Activated effector memory CD4-positive, alpha-beta T cell treated with Interleukin-2 at 50 U/mL for 16 hours (primary cell): ENCODE results near the gene PCDH15.

Experiments
- DNase-seq: peaks from one replicate; pipeline ENCODE4 v3.0.0-alpha.2; 2020

Gene PCDH15

GRCh38 chr10:54342058-54342457, 459.0 kb downstream of the PCDH15 start:
- DNase-seq: no peak

- no peak for DNase-seq
These were observed 465.7 kb downstream of the PCDH15 start for GRCh38 chr10:54335296-54335695.

GRCh38 chr10:54319341-54319740, 481.7 kb downstream of the PCDH15 start:
- DNase-seq: no peak

DNA sequence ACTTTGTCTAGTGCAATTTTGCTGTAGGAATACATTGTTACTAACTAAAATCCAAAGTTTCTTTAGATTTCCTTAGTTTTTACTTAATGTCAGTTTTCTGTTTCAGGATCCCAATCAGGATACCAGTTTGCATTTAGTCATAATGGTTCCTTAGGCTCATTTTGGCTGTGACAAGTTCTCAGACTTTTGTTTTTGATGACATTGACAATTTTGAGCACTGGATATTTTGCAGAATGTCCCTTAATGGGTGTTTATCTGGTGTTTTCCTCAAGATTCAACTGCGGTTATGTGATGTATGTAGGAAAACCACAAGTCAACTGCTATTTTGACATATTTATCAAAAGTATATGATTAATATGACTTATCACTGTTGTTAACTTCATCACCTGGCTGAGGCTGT, 482.6 kb downstream of the PCDH15 start:
- DNase-seq: no peak

- DNase-seq: no peak
These were observed 486.6 kb downstream of the PCDH15 start for GRCh38 chr10:54314430-54314829.

DNA sequence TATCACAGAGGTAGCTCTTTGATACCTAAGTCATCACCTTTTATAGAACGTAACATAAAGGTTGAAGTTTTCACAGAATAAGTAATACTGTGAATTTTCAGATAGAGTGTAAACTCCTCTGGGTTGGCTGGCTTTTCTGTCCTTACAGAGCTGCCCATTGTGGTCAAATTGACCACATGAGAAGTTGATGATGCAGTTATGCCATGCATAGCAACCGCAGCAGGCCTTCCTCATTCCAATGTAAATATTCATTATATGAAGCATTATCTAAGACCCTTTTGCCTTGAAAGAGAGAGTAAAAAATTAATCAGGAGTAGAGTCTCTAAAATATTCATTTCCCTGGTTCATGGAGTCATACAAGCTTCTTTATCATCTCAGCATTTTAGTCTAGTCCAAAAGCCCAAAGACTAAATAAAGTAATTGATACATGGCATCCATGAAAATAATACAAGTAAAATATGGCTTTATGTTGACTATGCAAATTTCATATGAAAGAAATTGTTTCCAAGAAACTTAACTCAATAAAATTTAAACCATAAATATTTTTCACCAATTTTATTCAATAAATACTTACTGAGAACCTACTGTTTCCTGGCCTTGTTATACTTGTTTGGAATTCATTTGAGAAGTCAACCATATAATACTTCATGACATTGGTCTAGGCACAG, 516.4 kb downstream of the PCDH15 start:
- no peak for DNase-seq

GRCh38 chr10:54282012-54282411, 519.0 kb downstream of the PCDH15 start:
- no peak for DNase-seq

GRCh38 chr10:54266395-54266794, 534.6 kb downstream of the PCDH15 start:
- DNase-seq: no peak

- DNase-seq: no peak
These were observed 538.3 kb downstream of the PCDH15 start for GRCh38 chr10:54262726-54263125.

- no peak for DNase-seq
These were observed 541.9 kb downstream of the PCDH15 start for GRCh38 chr10:54259104-54259503.

DNA sequence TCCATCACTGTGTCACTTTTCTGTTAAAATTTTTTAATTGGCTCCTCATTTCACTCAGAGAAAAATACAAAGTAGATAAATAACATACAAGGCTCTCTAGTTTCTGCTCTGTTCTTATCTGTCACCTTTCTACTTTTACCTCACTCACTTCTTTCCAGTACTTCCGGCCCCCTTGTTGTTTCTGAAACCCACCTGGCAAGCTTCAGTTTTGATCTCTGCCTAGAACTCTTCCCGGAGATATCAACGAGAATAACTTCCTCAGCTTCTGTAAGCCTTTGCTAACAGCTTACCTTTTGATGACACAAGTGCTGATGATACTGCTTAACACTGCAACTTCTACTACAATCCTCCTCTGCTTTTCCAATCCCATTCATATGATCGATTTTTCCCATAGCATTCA, 566.2 kb downstream of the PCDH15 start:
- DNase-seq: no peak

GRCh38 chr10:54203401-54203800, 597.6 kb downstream of the PCDH15 start:
- DNase-seq: no peak

DNA sequence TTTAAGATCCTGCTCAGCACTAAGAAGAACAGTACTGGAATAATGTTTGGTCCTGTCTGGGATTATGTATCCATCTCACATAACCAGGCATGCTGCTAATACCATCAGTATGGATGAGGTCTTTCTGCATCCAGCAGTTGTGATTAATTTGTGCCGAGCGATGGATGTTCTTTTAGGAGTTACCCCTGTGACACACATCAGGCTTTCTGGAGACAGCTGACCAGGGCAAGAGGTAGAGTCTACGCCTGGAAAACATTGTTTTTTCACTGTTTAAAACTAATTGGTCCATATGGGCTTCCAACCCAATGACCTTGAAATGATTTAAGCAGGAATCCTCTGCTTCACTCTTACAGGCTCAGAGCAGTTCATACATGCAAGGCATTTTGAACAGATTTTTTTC, 603.0 kb downstream of the PCDH15 start:
- DNase-seq: no peak

GRCh38 chr10:54194806-54195205, 606.2 kb downstream of the PCDH15 start:
- no peak for DNase-seq

DNA sequence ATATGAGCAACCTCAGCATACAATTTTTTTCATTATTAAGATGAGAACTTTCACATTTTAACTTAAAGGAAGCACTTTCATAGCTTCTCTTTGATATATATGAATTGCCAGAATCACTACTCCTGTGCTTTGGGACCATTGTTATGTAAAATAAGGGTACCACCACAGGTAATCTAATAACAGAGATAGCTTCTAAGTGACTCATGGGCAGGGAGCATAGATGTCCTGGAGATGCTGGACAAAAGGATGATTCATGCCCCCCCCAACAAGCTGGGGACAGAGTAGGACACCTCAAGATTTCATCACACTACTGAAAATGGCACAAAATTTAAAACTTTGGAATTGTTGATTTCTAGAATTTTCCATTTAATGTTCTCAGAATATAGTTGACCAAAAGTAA, 641.1 kb downstream of the PCDH15 start:
- no peak for DNase-seq

DNA sequence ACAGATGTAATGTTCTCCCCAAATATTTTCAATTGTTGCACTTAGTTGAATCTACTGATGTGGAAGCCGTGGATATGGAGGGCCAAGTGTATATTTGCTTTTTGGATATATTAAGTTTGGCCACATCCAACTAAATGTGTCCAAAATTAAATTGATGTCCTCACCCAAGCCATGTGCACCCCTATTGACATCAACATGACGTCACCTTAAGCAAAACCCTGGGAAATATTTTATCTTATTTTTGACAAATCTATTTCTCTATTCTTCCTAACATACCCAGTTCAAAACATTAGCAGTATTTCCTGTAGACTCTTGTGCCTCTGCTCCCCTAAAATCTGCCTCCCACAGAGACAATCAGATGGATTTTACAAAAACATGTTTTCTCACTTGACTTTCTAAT, 652.5 kb downstream of the PCDH15 start:
- DNase-seq: no peak

GRCh38 chr10:54139819-54140428, 661.1 kb downstream of the PCDH15 start:
- DNase-seq: no peak

- DNase-seq: no peak
These were observed 663.6 kb downstream of the PCDH15 start for GRCh38 chr10:54137396-54137795.

GRCh38 chr10:54133203-54133602, 667.8 kb downstream of the PCDH15 start:
- no peak for DNase-seq

DNA sequence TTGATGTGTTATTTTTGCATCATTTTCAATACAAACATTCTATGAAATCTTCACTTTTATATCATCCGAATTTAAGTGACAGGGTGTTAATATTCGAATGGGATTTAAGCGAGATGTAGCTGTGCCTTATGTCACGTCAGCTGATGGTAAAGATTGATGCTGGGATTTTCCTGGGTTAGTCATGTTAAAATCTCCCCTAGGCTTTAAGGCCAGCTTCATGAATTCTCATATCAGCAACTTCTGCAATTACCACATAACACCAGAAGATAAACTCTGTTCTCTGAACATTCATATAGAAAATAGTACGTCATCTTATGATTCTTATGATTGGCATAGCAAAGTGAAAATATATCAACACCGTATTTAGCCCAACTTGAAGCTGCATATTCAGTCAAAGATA, 669.2 kb downstream of the PCDH15 start:
- no peak for DNase-seq

DNA sequence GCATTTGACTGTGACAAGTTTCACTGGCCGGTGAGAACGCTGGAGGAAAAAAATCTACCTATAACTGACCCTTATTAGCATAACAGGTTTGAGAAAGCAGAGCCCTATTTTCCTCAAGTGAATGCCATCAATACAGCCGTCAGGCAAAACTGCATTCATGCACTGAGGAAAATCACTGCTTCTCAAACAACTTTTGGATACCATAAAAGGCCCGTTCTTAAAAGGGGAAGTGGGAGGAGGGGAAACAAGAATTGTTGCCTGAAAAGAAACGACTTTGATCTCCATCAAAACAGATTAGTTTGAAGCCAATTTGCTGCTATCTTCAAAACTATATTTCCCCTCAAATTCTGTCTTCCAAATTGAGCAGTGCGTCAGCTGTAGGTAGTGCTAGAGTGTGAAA, 670.6 kb downstream of the PCDH15 start:
- DNase-seq: no peak

DNA sequence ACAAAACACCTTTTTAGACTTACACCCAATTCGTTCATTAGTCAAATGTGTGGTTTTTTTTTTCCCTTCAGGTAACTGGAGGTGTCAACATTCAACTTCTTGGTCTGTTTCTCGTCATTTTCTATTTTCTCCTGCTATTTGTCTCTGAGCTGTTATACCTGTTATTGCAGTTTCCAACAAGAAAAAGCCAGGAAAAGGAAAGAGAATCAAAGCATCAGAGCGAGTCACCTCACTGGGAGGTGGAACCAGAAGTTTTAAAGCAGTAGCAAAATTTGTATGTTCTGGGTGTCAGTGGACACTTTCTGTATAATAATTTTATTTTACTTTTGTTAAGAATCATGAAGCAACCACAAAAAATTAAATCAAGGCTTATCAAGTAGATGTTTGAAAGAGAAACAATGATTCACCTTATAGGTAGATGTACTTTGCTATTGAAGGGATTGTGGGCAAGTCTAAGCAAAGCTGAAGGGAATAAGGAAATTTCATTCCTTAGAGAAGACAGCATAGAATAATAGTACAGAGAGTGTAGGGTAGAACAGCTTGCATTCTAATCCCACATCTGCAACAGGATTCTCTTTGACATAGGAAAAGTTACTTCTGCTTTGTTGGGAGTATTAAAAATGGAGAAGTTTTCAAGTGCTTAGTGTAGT, 675.8 kb downstream of the PCDH15 start:
- no peak for DNase-seq

- no peak for DNase-seq
These were observed 676.7 kb downstream of the PCDH15 start for GRCh38 chr10:54124209-54124885.

GRCh38 chr10:54120806-54121205, 680.2 kb downstream of the PCDH15 start:
- DNase-seq: no peak
